ENCODE results near the gene CDH4. TPM values are rescaled to one million over a fixed set of nuclear protein-coding genes. Genes with fewer than 3 reads are reported as not detected.

Gene CDH4
- polyA plus RNA-seq, 4 donors = 0.09 to 4.1 (median 0.25) TPM

- Histone ChIP-seq H3K27ac (ENCODE audit: low read depth in 1 of 3, low read length in 2 of 3) (no peak overlapping the region), H3K27me3 (ENCODE audit: control insufficient read depth in 3 of 3, insufficient read depth in 3 of 3, low read length in 3 of 3) (no peaks in the 10 kb centered on the region), H3K4me3 (ENCODE audit: low read depth in 1 of 3, low read length in 3 of 3) (no peak overlapping the region), H3K4me1 (ENCODE audit: control insufficient read depth in 3 of 3, insufficient read depth in 2 of 3, low read depth in 1 of 3, low read length in 2 of 3) (no peaks in the 10 kb centered on the region), H3K36me3 (ENCODE audit: control insufficient read depth in 3 of 3, insufficient read depth in 2 of 3, low read depth in 1 of 3, low read length in 3 of 3) (no peaks in the 10 kb centered on the region), H3K9me3 (ENCODE audit: control insufficient read depth in 2 of 2, insufficient read depth in 1 of 2, low read depth in 1 of 2, low read length in 1 of 2) (no peaks in the 10 kb centered on the region)
- 92 to 94% (median 93%) methylated on average over 26 to 27 of the region's 27 CpGs for WGBS, 3 donors
- FAIRE-seq (no peak), DNase-seq (no peak)
Observed at GRCh38 chr20:61280217-61280980, 28.3 kb downstream of the CDH4 start.

DNA sequence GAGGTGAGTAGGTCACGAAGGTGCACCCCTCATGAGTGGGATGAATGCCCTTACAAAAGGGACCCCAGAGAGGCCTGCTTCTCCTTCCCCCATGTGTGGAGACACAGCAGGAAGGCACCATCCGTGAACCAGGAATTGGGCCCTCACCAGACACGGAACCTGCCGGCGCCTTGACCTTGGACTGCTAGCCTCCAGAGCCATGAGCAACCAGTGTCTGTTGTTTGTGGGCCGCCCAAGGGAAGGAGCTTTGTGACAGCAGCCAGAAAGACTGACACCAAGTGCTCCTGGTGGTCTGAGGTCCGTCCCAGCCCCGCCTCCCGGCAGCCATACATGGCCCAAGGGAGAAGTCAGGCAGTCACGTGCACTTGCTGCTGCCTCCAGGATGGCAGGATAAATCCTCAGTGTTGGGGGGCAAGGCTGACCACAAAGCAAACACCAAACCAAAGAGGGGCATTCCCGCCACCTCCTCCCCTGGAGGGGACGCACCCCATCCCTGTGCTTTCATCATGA, 29.3 kb downstream of the CDH4 start:
- 82 to 84% (median 84%) methylated on average over 12 of the region's 12 CpGs for WGBS, 3 donors
- H3K4me1 ChIP-seq (ENCODE audit: control insufficient read depth in 3 of 3, insufficient read depth in 2 of 3, low read depth in 1 of 3, low read length in 2 of 3) = no peaks in the 10 kb centered on the region
- FAIRE-seq = no peak
- no peak overlapping the region for H3K4me3 ChIP-seq (ENCODE audit: low read depth in 1 of 3, low read length in 3 of 3)
- no peak for DNase-seq
- no peak overlapping the region for H3K27ac ChIP-seq (ENCODE audit: low read depth in 1 of 3, low read length in 2 of 3)
- no peaks in the 10 kb centered on the region for H3K27me3 ChIP-seq (ENCODE audit: control insufficient read depth in 3 of 3, insufficient read depth in 3 of 3, low read length in 3 of 3)
- H3K9me3 ChIP-seq (ENCODE audit: control insufficient read depth in 2 of 2, insufficient read depth in 1 of 2, low read depth in 1 of 2, low read length in 1 of 2) = no peaks in the 10 kb centered on the region
- no peaks in the 10 kb centered on the region for H3K36me3 ChIP-seq (ENCODE audit: control insufficient read depth in 3 of 3, insufficient read depth in 2 of 3, low read depth in 1 of 3, low read length in 3 of 3)

DNA sequence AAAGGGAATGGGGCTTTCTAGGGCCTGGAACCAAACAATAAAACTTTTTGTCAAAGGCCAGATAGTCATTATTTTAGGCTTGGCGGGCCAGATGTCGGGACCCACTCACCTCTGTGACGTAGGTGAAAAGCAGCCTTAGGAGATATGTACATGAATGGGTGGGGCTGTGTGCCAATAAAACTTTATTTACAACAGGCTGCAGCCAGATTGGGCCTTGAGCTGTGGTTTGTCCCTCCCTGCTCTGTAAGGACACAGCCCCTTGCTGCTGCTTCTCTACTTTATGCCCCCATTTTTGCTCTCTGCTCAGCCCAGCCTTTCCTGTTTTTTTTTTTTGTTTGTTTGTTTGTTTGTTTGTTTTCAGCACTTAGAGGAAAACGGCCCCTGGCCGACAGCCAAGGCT, 32.7 kb downstream of the CDH4 start:
- Histone ChIP-seq H3K4me3 (ENCODE audit: low read depth in 1 of 3, low read length in 3 of 3) (no peak overlapping the region), H3K4me1 (ENCODE audit: control insufficient read depth in 3 of 3, insufficient read depth in 2 of 3, low read depth in 1 of 3, low read length in 2 of 3) (no peaks in the 10 kb centered on the region), H3K27me3 (ENCODE audit: control insufficient read depth in 3 of 3, insufficient read depth in 3 of 3, low read length in 3 of 3) (peaks cover 0 to 2% (median 0%) of the 10 kb centered on the region in 3 donors), H3K36me3 (ENCODE audit: control insufficient read depth in 3 of 3, insufficient read depth in 2 of 3, low read depth in 1 of 3, low read length in 3 of 3) (no peaks in the 10 kb centered on the region), H3K27ac (ENCODE audit: low read depth in 1 of 3, low read length in 2 of 3) (no peak overlapping the region), H3K9me3 (ENCODE audit: control insufficient read depth in 2 of 2, insufficient read depth in 1 of 2, low read depth in 1 of 2, low read length in 1 of 2) (no peaks in the 10 kb centered on the region)
- DNase-seq (no peak), FAIRE-seq (no peak)
- 64 to 73% (median 68%) methylated on average over 5 of the region's 5 CpGs for WGBS, 3 donors

DNA sequence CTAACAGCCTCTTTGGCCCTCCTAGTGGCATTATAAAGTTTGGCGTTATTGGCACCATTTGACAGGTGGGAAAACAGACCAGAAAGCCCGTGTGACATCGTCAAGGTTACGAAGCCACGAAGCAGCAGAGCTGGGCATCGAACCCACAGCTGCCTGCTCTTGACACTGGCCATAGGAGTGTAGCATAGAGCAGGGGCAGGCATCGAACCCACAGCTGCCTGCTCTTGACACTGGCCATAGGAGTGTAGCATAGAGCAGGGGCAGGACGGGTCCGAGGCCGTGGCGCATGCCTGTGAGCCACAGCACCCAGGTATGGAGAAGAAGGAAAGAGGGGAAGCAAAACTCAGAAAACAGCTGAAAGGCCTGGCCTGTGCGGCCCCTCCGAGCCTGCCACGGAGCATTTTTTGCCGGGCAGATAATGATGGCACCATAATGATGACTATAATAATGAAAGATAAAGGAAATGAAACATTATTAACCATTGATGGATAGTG, 33.1 kb downstream of the CDH4 start:
- WGBS, 3 donors = 80 to 87% (median 85%) methylated on average over 14 to 15 of the region's 15 CpGs
- no peaks in the 10 kb centered on the region for H3K36me3 ChIP-seq (ENCODE audit: control insufficient read depth in 3 of 3, insufficient read depth in 2 of 3, low read depth in 1 of 3, low read length in 3 of 3)
- H3K9me3 ChIP-seq (ENCODE audit: control insufficient read depth in 2 of 2, insufficient read depth in 1 of 2, low read depth in 1 of 2, low read length in 1 of 2) = no peaks in the 10 kb centered on the region
- DNase-seq = no peak
- no peak overlapping the region for H3K27ac ChIP-seq (ENCODE audit: low read depth in 1 of 3, low read length in 2 of 3)
- no peak for FAIRE-seq
- H3K27me3 ChIP-seq (ENCODE audit: control insufficient read depth in 3 of 3, insufficient read depth in 3 of 3, low read length in 3 of 3) = peaks cover 0 to 2% (median 0%) of the 10 kb centered on the region in 3 donors
- H3K4me1 ChIP-seq (ENCODE audit: control insufficient read depth in 3 of 3, insufficient read depth in 2 of 3, low read depth in 1 of 3, low read length in 2 of 3) = no peaks in the 10 kb centered on the region
- H3K4me3 ChIP-seq (ENCODE audit: low read depth in 1 of 3, low read length in 3 of 3) = no peak overlapping the region

DNA sequence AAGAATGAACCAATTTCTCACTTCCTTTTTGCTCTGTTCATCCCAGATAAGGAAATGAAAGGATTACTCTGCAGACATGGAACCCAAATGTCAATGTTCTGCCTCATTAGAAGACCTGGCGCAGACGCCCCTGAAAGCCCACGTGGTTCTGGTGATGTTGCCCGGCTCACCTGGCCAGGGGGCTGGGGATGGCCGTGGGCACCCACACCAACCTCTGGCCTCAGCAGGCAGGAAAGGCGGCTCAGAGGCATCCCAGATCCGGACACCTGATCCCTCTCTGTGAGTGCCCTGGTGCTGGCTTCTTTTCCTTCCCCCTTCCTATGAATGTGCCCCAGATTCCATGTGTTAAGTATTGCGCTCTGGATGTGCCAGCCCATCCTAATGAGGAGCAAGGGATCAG, 33.6 kb downstream of the CDH4 start:
- no peaks in the 10 kb centered on the region for H3K36me3 ChIP-seq (ENCODE audit: control insufficient read depth in 3 of 3, insufficient read depth in 2 of 3, low read depth in 1 of 3, low read length in 3 of 3)

DNA sequence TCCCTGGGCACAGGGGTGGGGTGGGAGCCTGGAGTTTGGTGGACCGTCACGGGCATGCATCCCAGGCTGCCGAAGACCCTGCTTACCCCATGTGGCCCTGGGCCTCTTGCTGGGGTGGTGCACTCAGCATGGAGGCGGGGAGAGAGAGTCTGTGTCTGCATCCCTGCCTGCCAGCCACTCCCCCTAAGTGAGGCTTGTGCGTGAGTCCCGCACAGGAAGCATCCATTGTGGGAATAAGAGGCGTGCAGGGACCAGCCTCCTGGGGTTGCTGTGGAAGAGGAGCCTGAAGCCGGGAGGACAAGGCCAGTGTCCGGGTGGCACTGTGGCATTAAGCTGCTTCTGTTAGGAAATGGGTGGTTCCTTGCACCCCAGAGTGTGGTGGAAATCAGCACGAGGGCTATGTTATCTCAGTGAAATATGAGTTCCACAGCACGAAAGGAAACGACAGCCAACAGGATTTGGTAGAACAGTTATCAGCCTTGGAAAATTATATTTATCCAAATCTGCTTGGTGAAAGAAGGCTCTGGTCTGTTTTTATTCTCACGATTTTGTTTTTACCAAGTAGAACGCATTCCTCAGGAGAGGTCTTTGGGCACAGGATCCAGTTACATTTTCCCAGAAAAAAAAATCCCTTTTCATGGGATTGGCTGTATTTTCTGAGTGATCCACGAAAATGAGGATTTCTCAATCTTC, 35.7 kb downstream of the CDH4 start:
- WGBS, 3 donors = 56 to 70% (median 70%) methylated on average over 15 of the region's 15 CpGs
- no peak for FAIRE-seq

More for the DNA sequence above, 33.6 kb downstream of the CDH4 start:
- H3K27me3 ChIP-seq (ENCODE audit: control insufficient read depth in 3 of 3, insufficient read depth in 3 of 3, low read length in 3 of 3) = peaks cover 0 to 2% (median 0%) of the 10 kb centered on the region in 3 donors
- 77 to 87% (median 86%) methylated on average over 8 of the region's 8 CpGs for WGBS, 3 donors
- H3K9me3 ChIP-seq (ENCODE audit: control insufficient read depth in 2 of 2, insufficient read depth in 1 of 2, low read depth in 1 of 2, low read length in 1 of 2) = peaks cover 0 to 4% of the 10 kb centered on the region in 2 donors
- FAIRE-seq = no peak
- no peaks in the 10 kb centered on the region for H3K4me1 ChIP-seq (ENCODE audit: control insufficient read depth in 3 of 3, insufficient read depth in 2 of 3, low read depth in 1 of 3, low read length in 2 of 3)
- no peak overlapping the region for H3K27ac ChIP-seq (ENCODE audit: low read depth in 1 of 3, low read length in 2 of 3)
- DNase-seq = no peak
- no peak overlapping the region for H3K4me3 ChIP-seq (ENCODE audit: low read depth in 1 of 3, low read length in 3 of 3)

GRCh38 chr20:61288331-61288784, 36.3 kb downstream of the CDH4 start:
- H3K27me3 ChIP-seq (ENCODE audit: control insufficient read depth in 3 of 3, insufficient read depth in 3 of 3, low read length in 3 of 3) = peaks cover 0 to 2% (median 0%) of the 10 kb centered on the region in 3 donors
- WGBS, 3 donors = 79 to 86% (median 85%) methylated on average over 17 of the region's 17 CpGs
- H3K9me3 ChIP-seq (ENCODE audit: control insufficient read depth in 2 of 2, insufficient read depth in 1 of 2, low read depth in 1 of 2, low read length in 1 of 2) = peaks cover 0 to 4% of the 10 kb centered on the region in 2 donors
- FAIRE-seq (no peak), DNase-seq (no peak)
- no peak overlapping the region for H3K4me3 ChIP-seq (ENCODE audit: low read depth in 1 of 3, low read length in 3 of 3)
- no peak overlapping the region for H3K27ac ChIP-seq (ENCODE audit: low read depth in 1 of 3, low read length in 2 of 3)
- no peaks in the 10 kb centered on the region for H3K4me1 ChIP-seq (ENCODE audit: control insufficient read depth in 3 of 3, insufficient read depth in 2 of 3, low read depth in 1 of 3, low read length in 2 of 3)
- H3K36me3 ChIP-seq (ENCODE audit: control insufficient read depth in 3 of 3, insufficient read depth in 2 of 3, low read depth in 1 of 3, low read length in 3 of 3) = no peaks in the 10 kb centered on the region

More for the DNA sequence above, 35.7 kb downstream of the CDH4 start:
- Histone ChIP-seq H3K4me1 (ENCODE audit: control insufficient read depth in 3 of 3, insufficient read depth in 2 of 3, low read depth in 1 of 3, low read length in 2 of 3) (no peaks in the 10 kb centered on the region), H3K9me3 (ENCODE audit: control insufficient read depth in 2 of 2, insufficient read depth in 1 of 2, low read depth in 1 of 2, low read length in 1 of 2) (peaks cover 0 to 4% of the 10 kb centered on the region in 2 donors), H3K36me3 (ENCODE audit: control insufficient read depth in 3 of 3, insufficient read depth in 2 of 3, low read depth in 1 of 3, low read length in 3 of 3) (no peaks in the 10 kb centered on the region), H3K27ac (ENCODE audit: low read depth in 1 of 3, low read length in 2 of 3) (no peak overlapping the region), H3K27me3 (ENCODE audit: control insufficient read depth in 3 of 3, insufficient read depth in 3 of 3, low read length in 3 of 3) (peaks cover 0 to 2% (median 0%) of the 10 kb centered on the region in 3 donors), H3K4me3 (ENCODE audit: low read depth in 1 of 3, low read length in 3 of 3) (no peak overlapping the region)
- no peak for DNase-seq

DNA sequence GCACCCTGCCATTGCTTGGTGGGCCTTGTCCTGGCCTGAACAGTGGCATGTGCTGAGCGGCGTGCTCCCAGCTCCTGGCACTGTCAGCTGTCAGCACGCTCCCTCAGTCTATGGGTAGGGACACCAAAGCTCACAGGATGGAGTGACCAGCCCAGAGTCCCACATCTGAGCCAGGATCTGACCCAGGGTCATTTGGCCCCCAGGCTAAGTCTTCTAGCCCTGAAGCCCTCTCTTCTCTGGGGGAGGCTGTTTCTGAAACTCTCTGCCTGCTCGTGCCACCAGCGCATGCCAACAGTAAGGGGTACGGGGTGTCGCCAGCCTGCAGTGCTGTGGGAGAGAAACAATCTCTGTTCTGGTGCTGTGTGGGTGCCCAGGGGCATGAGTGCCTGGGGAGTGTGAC, 37.1 kb downstream of the CDH4 start:
- H3K36me3 ChIP-seq (ENCODE audit: control insufficient read depth in 3 of 3, insufficient read depth in 2 of 3, low read depth in 1 of 3, low read length in 3 of 3) = no peaks in the 10 kb centered on the region
- H3K9me3 ChIP-seq (ENCODE audit: control insufficient read depth in 2 of 2, insufficient read depth in 1 of 2, low read depth in 1 of 2, low read length in 1 of 2) = peaks cover 0 to 4% of the 10 kb centered on the region in 2 donors
- no peak overlapping the region for H3K27ac ChIP-seq (ENCODE audit: low read depth in 1 of 3, low read length in 2 of 3)
- no peaks in the 10 kb centered on the region for H3K4me1 ChIP-seq (ENCODE audit: control insufficient read depth in 3 of 3, insufficient read depth in 2 of 3, low read depth in 1 of 3, low read length in 2 of 3)
- H3K4me3 ChIP-seq (ENCODE audit: low read depth in 1 of 3, low read length in 3 of 3) = no peak overlapping the region
- FAIRE-seq (no peak), DNase-seq (no peak)
- peaks cover 0 to 2% (median 0%) of the 10 kb centered on the region in 3 donors for H3K27me3 ChIP-seq (ENCODE audit: control insufficient read depth in 3 of 3, insufficient read depth in 3 of 3, low read length in 3 of 3)
- 71 to 80% (median 78%) methylated on average over 7 of the region's 7 CpGs for WGBS, 3 donors
